IMR-90 (cell line): ENCODE measurements around the gene DNMT1. TPM values are rescaled to one million over a fixed set of nuclear protein-coding genes. Genes with fewer than 3 reads are reported as not detected.

ENCODE experiments used
- ATAC-seq: fragments of 200-7000 bp; cut with Tn5 transposase; 2 replicates; pipeline ENCODE4 v1.9.1; 2020; ENCODE audit warnings: low read depth, mild to moderate bottlenecking, moderate library complexity
- BruUV-seq: library from RNA; stranded (reverse); fragments of 400-500 nt; replicated peaks from 2 replicates; lab custom pipeline; 2021; lab: Mats Ljungman, UMichigan
- CTCF ChIA-PET: fragments of 300-600 bp; formaldehyde crosslinking; extraction: SDS; loops from one replicate; lab custom pipeline; 2021; ENCODE audit warnings: antibody characterized with exemption; lab: Yijun Ruan, JAX
- POLR2A ChIA-PET: fragments of 300-600 bp; sonication (Branson Sonifier 250); formaldehyde crosslinking; loops from one replicate; lab custom pipeline; 2022; ENCODE audit warnings: antibody characterized with exemption; ENCODE audit not compliant: unreplicated experiment; lab: Charles Lee
- DNase-seq: peaks from one replicate; pipeline ENCODE4 v3.0.0; 2013
- H2AFZ ChIP-seq: replicated peaks from 2 replicates; pipeline ENCODE3; 2013; ENCODE audit warnings: low read length, mild to moderate bottlenecking; ENCODE audit not compliant: poor library complexity
- H2AK5ac ChIP-seq: 2 replicates; pipeline ENCODE4 v1.6.1; 2013; ENCODE audit warnings: low read depth, low read length, inconsistent platforms
- H2AK9ac ChIP-seq: replicated peaks from 2 replicates; pipeline ENCODE3; 2013; ENCODE audit warnings: mild to moderate bottlenecking, low read depth, low read length, moderate library complexity; ENCODE audit not compliant: poor library complexity
- H2BK120ac ChIP-seq: 2 replicates; pipeline ENCODE4 v1.6.1; 2013; ENCODE audit warnings: low read depth, low read length, inconsistent platforms
- H2BK15ac ChIP-seq: 3 replicates; pipeline ENCODE4 v1.6.1; 2013; ENCODE audit warnings: low read depth, low read length, inconsistent platforms
- H2BK20ac ChIP-seq: 2 replicates; pipeline ENCODE4 v1.6.1; 2013; ENCODE audit warnings: low read depth, mild to moderate bottlenecking, inconsistent platforms, low read length, moderate library complexity
- H2BK5ac ChIP-seq: 2 replicates; pipeline ENCODE4 v1.6.1; 2013; ENCODE audit warnings: mild to moderate bottlenecking, low read depth, low read length, inconsistent platforms; ENCODE audit not compliant: poor library complexity, severe bottlenecking
- H3K14ac ChIP-seq: replicated peaks from 2 replicates; pipeline ENCODE4 v1.6.1; 2013; ENCODE audit warnings: low read depth, low read length, inconsistent platforms
- H3K18ac ChIP-seq: 2 replicates; pipeline ENCODE4 v1.6.1; 2013; ENCODE audit warnings: low read depth, low read length, control low read depth
- H3K23ac ChIP-seq: 2 replicates; pipeline ENCODE4 v1.6.1; 2013; ENCODE audit warnings: low read depth, low read length, inconsistent platforms
- H3K27ac ChIP-seq: 2 replicates; pipeline ENCODE4 v1.5.1; 2013; ENCODE audit warnings: mild to moderate bottlenecking, control low read depth, low read length; ENCODE audit not compliant: insufficient read depth
- H3K27me3 ChIP-seq: 2 replicates; pipeline ENCODE4 v1.6.1; 2013; ENCODE audit warnings: low read length; ENCODE audit not compliant: control insufficient read depth, insufficient read depth
- H3K36me3 ChIP-seq: 2 replicates; pipeline ENCODE4 v1.6.1; 2013; ENCODE audit warnings: low read length, mixed read lengths; ENCODE audit not compliant: control insufficient read depth, insufficient read depth
- H3K4ac ChIP-seq: 2 replicates; pipeline ENCODE4 v1.6.1; 2013; ENCODE audit warnings: low read depth, low read length, inconsistent platforms
- H3K4me1 ChIP-seq: 2 replicates; pipeline ENCODE4 v1.6.1; 2013; ENCODE audit warnings: low read length, mixed read lengths; ENCODE audit not compliant: control insufficient read depth, insufficient read depth
- H3K4me2 ChIP-seq: 2 replicates; pipeline ENCODE4 v1.6.1; 2013; ENCODE audit warnings: low read depth, mild to moderate bottlenecking, control low read depth, low read length, moderate library complexity
- H3K4me3 ChIP-seq: 2 replicates; pipeline ENCODE4 v1.5.1; 2013; ENCODE audit warnings: low read depth, mild to moderate bottlenecking, control low read depth, low read length, moderate library complexity; ENCODE audit not compliant: insufficient read depth
- H3K56ac ChIP-seq: 2 replicates; pipeline ENCODE4 v1.6.1; 2013; ENCODE audit warnings: low read length, inconsistent platforms; ENCODE audit not compliant: insufficient read depth; ENCODE audit errors: extremely low read depth
- H3K79me1 ChIP-seq, 2 experiments: 2 replicates each; pipeline ENCODE4 v1.6.1; 2013; ENCODE audit warnings: low read length in 2 of 2, inconsistent platforms in 1 of 2, low read depth in 1 of 2
- H3K9ac ChIP-seq: 2 replicates; pipeline ENCODE4 v1.6.1; 2013; ENCODE audit warnings: low read depth, low read length, control low read depth
- H3K9me1 ChIP-seq: 2 replicates; pipeline ENCODE4 v1.6.1; 2013; ENCODE audit warnings: low read length, inconsistent platforms; ENCODE audit not compliant: insufficient read depth
- H3K9me3 ChIP-seq: 2 replicates; pipeline ENCODE4 v1.6.1; 2013; ENCODE audit warnings: low read length; ENCODE audit not compliant: control insufficient read depth, insufficient read depth
- H4K20me1 ChIP-seq: 2 replicates; pipeline ENCODE4 v1.6.1; 2013; ENCODE audit warnings: low read length, inconsistent platforms; ENCODE audit not compliant: insufficient read depth
- H4K5ac ChIP-seq: 2 replicates; pipeline ENCODE4 v1.6.1; 2013; ENCODE audit warnings: mild to moderate bottlenecking, low read depth, low read length, control low read depth
- H4K8ac ChIP-seq, 2 experiments: 2 replicates each; pipeline ENCODE4 v1.6.1; 2013; ENCODE audit warnings: low read depth in 2 of 2, low read length in 2 of 2, control low read depth in 1 of 2, inconsistent platforms in 1 of 2
- H4K91ac ChIP-seq: 2 replicates; pipeline ENCODE4 v1.6.1; 2013; ENCODE audit warnings: low read depth, low read length, inconsistent platforms; ENCODE audit not compliant: insufficient read depth
- BHLHE40 ChIP-seq: fragments of 150-350 bp; IDR thresholded peaks from 2 replicates; pipeline ENCODE4 v1.6.1; 2016; ENCODE audit warnings: mild to moderate bottlenecking, low read depth, low read length
- CEBPB ChIP-seq: IDR thresholded peaks from 2 replicates; pipeline ENCODE4 v1.6.1; 2012; ENCODE audit warnings: low read depth, low read length, improper control_type of control experiment
- CHD1 ChIP-seq: IDR thresholded peaks from 2 replicates; pipeline ENCODE4 v1.6.1; 2012; ENCODE audit warnings: low read depth, low read length, improper control_type of control experiment
- FOS ChIP-seq: fragments of 150-350 bp; IDR thresholded peaks from 2 replicates; pipeline ENCODE4 v1.6.1; 2016; ENCODE audit warnings: low read depth, low read length
- MAFK ChIP-seq: IDR thresholded peaks from 2 replicates; pipeline ENCODE4 v1.6.1; 2012; ENCODE audit warnings: low read depth, low read length, improper control_type of control experiment
- MAZ ChIP-seq: IDR thresholded peaks from 2 replicates; pipeline ENCODE4 v1.6.1; 2012; ENCODE audit warnings: low read depth, mild to moderate bottlenecking, low read length, improper control_type of control experiment, moderate library complexity, borderline replicate concordance
- MXI1 ChIP-seq: IDR thresholded peaks from 2 replicates; pipeline ENCODE4 v1.6.1; 2012; ENCODE audit warnings: low read depth, mild to moderate bottlenecking, low read length, moderate library complexity, borderline replicate concordance
- NFE2L2 ChIP-seq: fragments of 150-350 bp; IDR thresholded peaks from 2 replicates; pipeline ENCODE4 v1.6.1; 2016; ENCODE audit warnings: low read depth, mild to moderate bottlenecking, low read length
- POLR2A ChIP-seq: IDR thresholded peaks from 2 replicates; pipeline ENCODE4 v1.6.1; 2012; ENCODE audit warnings: mild to moderate bottlenecking, low read depth, low read length
- RAD21 ChIP-seq: IDR thresholded peaks from 2 replicates; pipeline ENCODE4 v1.6.1; 2012; ENCODE audit warnings: low read length, improper control_type of control experiment
- RCOR1 ChIP-seq: IDR thresholded peaks from 2 replicates; pipeline ENCODE4 v1.6.1; 2012; ENCODE audit warnings: mild to moderate bottlenecking, low read length, improper control_type of control experiment; ENCODE audit not compliant: insufficient replicate concordance
- RFX5 ChIP-seq: IDR thresholded peaks from 2 replicates; pipeline ENCODE4 v1.8.0; 2012; ENCODE audit warnings: low read depth, mild to moderate bottlenecking, low read length, moderate library complexity
- SMC3 ChIP-seq: fragments of 150-350 bp; IDR thresholded peaks from 2 replicates; pipeline ENCODE4 v1.6.1; 2016; ENCODE audit warnings: low read depth, mild to moderate bottlenecking, antibody characterized with exemption, low read length, moderate library complexity
- USF2 ChIP-seq: fragments of 150-350 bp; IDR thresholded peaks from 2 replicates; pipeline ENCODE4 v1.6.1; 2017; ENCODE audit warnings: mild to moderate bottlenecking, antibody characterized with exemption, low read length, low read depth
- WGBS, 2 experiments: methylation state at CpG; one replicate each; pipeline versions ENCODE4 v1.1.5 to v1.1.7; 2013; ENCODE audit warnings: missing lambda C conversion rate in 2 of 2; ENCODE audit not compliant: insufficient read length in 1 of 2; ENCODE audit errors: extremely low coverage in 2 of 2; 5-methylcytosine and 5-hydroxymethylcytosine counted together
- dilution Hi-C: fragments of 300-500 bp; cut with HindIII; formaldehyde crosslinking; loops from one replicate; pipeline ENCODE4 v1.14.3; 2018; ENCODE audit warnings: low sequenced_read_pairs; ENCODE audit not compliant: unreplicated experiment
- in situ Hi-C: fragments of 300-500 bp; cut with MboI; formaldehyde crosslinking; loops from 3 replicates; pipeline ENCODE4 v1.14.3; 2019; ENCODE audit warnings: low sequenced_read_pairs, inconsistent platforms, mixed read lengths
- intact Hi-C: fragments of 100-400 bp; cut with micrococcal nuclease; formaldehyde crosslinking; loops from 2 replicates; pipeline ENCODE4 v1.10.0; 2022
- polyA plus RNA-seq, 3 experiments: library from polyadenylated mRNA; depleted of rRNA; stranded (reverse); fragments of >200 nt; gene quantifications; 2 replicates each; pipeline ENCODE4 v1.2.3, GENCODE V29; 2012; ENCODE audit warnings: low replicate concordance in 1 of 3
- total RNA-seq: library from RNA; depleted of rRNA; stranded (reverse); fragments of >200 nt; gene quantifications from 2 replicates; pipeline ENCODE4 v1.2.3, GENCODE V29; 2012
- TF ChIP-seq, protein P1 (sequence below): conservative IDR thresholded peaks from 2 replicates; pipeline ENCODE4 v1.5.1; 2012; ENCODE audit warnings: mild to moderate bottlenecking, low read depth, low read length, improper control_type of control experiment

DNMT1 gene
- total and polyA plus RNA-seq, 2 of the 4 experiments (the other 2 are of a cell fraction) = 26.2 to 83.6 TPM

- TF ChIP-seq CEBPB = no peak
Observed at GRCh38 chr19:10135551-10136334, 59.0 kb downstream of the DNMT1 start (continued).

DNA sequence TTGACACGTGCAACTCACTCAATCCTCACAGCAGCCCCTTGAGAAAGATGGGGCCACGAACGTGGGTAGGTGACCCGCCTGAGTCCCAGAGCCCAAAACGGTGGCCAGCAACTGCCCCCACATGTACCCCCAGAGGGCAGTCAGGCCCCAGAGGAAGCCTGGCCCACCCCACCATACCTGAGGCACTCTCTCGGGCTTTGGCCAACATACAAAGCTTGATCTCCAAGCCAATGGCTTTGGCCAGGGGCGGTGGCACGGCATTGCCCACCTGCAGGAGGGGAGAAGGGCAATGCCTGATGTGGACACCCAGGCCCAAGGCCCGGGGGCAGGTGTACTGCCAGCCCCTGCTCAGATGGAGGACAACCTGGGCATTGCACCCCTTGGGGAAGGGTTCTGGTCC is 60.7 kb downstream of the DNMT1 start:
- no peak overlapping the region for H3K56ac ChIP-seq
- dilution Hi-C loops (no loop called here), in situ Hi-C loops (no loop called here), intact Hi-C loops (no loop called here)
- H3K9me1 ChIP-seq = peaks cover 3% of the 10 kb centered on the region
- no peak overlapping the region for H3K9ac ChIP-seq
- H2BK15ac ChIP-seq = no peak overlapping the region
- peaks cover 61% of the 10 kb centered on the region for H3K36me3 ChIP-seq
- no peak for DNase-seq
- no peak overlapping the region for H3K4ac ChIP-seq
- H3K18ac ChIP-seq = no peak overlapping the region
- no peak overlapping the region for H2AK9ac ChIP-seq
- H3K4me2 ChIP-seq = no peak overlapping the region
- CTCF ChIA-PET = no interaction called here
- H3K9me3 ChIP-seq = no peaks in the 10 kb centered on the region
- H3K23ac ChIP-seq = no peak overlapping the region
- no peaks in the 10 kb centered on the region; the same call in 1 of the 2 replicates for H4K20me1 ChIP-seq
- H2AK5ac ChIP-seq = no peak overlapping the region
- H2BK120ac ChIP-seq = no peak overlapping the region
- no peak overlapping the region for H4K5ac ChIP-seq
- H3K79me1 ChIP-seq = peaks cover 0 to 6% of the 10 kb centered on the region in 2 experiments; a peak in 3 of 4 replicates
- no peak overlapping the region for H3K4me3 ChIP-seq
- ATAC-seq = no peak
- no peaks in the 10 kb centered on the region for H3K27me3 ChIP-seq
- H2AFZ ChIP-seq = no peak overlapping the region
- no peak overlapping the region for H2BK5ac ChIP-seq
- WGBS, 2 experiments = 94% methylated on average over 3 of the region's 9 CpGs; no CpG with 5 or more reads in 1 of the 2 experiments
- no peak for TF ChIP-seq NFE2L2
- TF ChIP-seq BHLHE40 = no peak
- TF ChIP-seq CEBPB = no peak
- TF ChIP-seq RAD21 = no peak
- TF ChIP-seq CHD1 = no peak
- TF ChIP-seq MXI1 = no peak
- TF ChIP-seq MAFK = no peak
- no peak for TF ChIP-seq RCOR1
- TF ChIP-seq, protein P1, sequence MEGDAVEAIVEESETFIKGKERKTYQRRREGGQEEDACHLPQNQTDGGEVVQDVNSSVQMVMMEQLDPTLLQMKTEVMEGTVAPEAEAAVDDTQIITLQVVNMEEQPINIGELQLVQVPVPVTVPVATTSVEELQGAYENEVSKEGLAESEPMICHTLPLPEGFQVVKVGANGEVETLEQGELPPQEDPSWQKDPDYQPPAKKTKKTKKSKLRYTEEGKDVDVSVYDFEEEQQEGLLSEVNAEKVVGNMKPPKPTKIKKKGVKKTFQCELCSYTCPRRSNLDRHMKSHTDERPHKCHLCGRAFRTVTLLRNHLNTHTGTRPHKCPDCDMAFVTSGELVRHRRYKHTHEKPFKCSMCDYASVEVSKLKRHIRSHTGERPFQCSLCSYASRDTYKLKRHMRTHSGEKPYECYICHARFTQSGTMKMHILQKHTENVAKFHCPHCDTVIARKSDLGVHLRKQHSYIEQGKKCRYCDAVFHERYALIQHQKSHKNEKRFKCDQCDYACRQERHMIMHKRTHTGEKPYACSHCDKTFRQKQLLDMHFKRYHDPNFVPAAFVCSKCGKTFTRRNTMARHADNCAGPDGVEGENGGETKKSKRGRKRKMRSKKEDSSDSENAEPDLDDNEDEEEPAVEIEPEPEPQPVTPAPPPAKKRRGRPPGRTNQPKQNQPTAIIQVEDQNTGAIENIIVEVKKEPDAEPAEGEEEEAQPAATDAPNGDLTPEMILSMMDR = no peak
- TF ChIP-seq RFX5 = no peak
- no peak for TF ChIP-seq SMC3
- TF ChIP-seq MAZ = no peak
- TF ChIP-seq USF2 = no peak
- TF ChIP-seq POLR2A = no peak
- TF ChIP-seq FOS = no peak
- H2BK20ac ChIP-seq = no peak overlapping the region
- H3K27ac ChIP-seq = no peak overlapping the region
- POLR2A ChIA-PET = interaction anchor here (0.6 kb wide), 1 partner anchor 43 kb away, joined by 3 read pairs; no protein-coding TSS in a partner anchor
- H3K4me1 ChIP-seq = peaks cover 3% of the 10 kb centered on the region; the same call in 1 of the 2 replicates
- H3K14ac ChIP-seq = no peak overlapping the region
- BruUV-seq = no TSS peak
- no peak overlapping the region for H4K8ac ChIP-seq
- H4K91ac ChIP-seq = no peak overlapping the region
